Activated CD8-positive, alpha-beta T cell treated with anti-CD3 and anti-CD28 coated beads for 36 hours (primary cell): ENCODE results near the gene EIF2B4. TPM values are rescaled to one million over a fixed set of nuclear protein-coding genes. Genes with fewer than 3 reads are reported as not detected.

Experiments
- ATAC-seq: fragments of 200-7000 bp; cut with Tn5 transposase; one replicate; pipeline ENCODE4 v1.10.0; 2021; ENCODE audit warnings: mild to moderate bottlenecking, moderate library complexity
- CTCF ChIA-PET: fragments of 350-600 bp; sonication (Branson Sonifier 250); formaldehyde crosslinking; loops from one replicate; lab custom pipeline; 2021; ENCODE audit warnings: antibody characterized with exemption; lab: Charles Lee
- POLR2A ChIA-PET: fragments of 350-600 bp; sonication (Branson Sonifier 250); formaldehyde crosslinking; loops from one replicate; lab custom pipeline; 2021; ENCODE audit warnings: antibody characterized with exemption; lab: Charles Lee
- DNase-seq: peaks from one replicate; pipeline ENCODE4 v3.0.0-alpha.2; 2020
- H3K27ac Mint-ChIP-seq: one replicate; pipeline ENCODE4 v1.8.0; 2021; ENCODE audit warnings: mild to moderate bottlenecking, mixed read lengths
- H3K27me3 Mint-ChIP-seq: one replicate; pipeline ENCODE4 v1.8.0; 2021; ENCODE audit warnings: mixed read lengths
- H3K36me3 Mint-ChIP-seq: one replicate; pipeline ENCODE4 v1.8.0; 2021; ENCODE audit warnings: low read depth, mixed read lengths
- H3K4me1 Mint-ChIP-seq: one replicate; pipeline ENCODE4 v1.8.0; 2021; ENCODE audit warnings: low read depth, mixed read lengths
- H3K4me3 Mint-ChIP-seq: one replicate; pipeline ENCODE4 v1.8.0; 2021; ENCODE audit warnings: mild to moderate bottlenecking, moderate library complexity, mixed read lengths
- H3K9me3 Mint-ChIP-seq: one replicate; pipeline ENCODE4 v1.8.0; 2021; ENCODE audit warnings: mixed read lengths
- intact Hi-C: fragments of 100-400 bp; cut with micrococcal nuclease; formaldehyde crosslinking; loops from one replicate; pipeline ENCODE4 v1.10.0; 2022
- total RNA-seq, 2 experiments: library from RNA; stranded (reverse); gene quantifications; one replicate each; pipeline ENCODE4 v1.2.3, GENCODE V29; 2021
- TF ChIP-seq, protein P1 (sequence below): fragments of 200-600 bp; IDR thresholded peaks from one replicate; pipeline ENCODE4 v1.8.0; 2022; ENCODE audit warnings: antibody characterized with exemption, mild to moderate bottlenecking

EIF2B4 gene
- total RNA-seq, 2 experiments from 2014 or later, result 29.2 to 30.4 TPM

DNA sequence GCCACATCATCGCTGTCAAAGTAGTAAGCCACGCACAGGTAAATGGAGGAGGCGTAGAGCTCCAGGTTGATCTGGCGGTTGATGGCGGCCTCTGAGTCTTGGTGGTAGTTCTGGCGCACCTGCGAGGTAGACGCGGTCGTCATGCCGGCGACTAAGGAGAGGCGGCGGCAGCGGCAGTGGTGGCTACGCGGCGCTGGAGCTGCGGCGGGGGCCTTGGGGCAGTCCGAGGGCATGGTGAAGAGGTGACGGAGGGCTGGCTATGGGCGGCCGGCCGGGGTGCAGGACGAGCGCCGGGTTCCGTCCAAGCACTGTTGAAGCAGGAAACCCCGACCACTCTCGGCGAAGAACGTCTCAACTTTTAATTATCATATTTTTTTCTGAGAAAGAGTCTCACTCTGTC, 23.1 kb upstream of the EIF2B4 start:
- TF ChIP-seq, protein P1, sequence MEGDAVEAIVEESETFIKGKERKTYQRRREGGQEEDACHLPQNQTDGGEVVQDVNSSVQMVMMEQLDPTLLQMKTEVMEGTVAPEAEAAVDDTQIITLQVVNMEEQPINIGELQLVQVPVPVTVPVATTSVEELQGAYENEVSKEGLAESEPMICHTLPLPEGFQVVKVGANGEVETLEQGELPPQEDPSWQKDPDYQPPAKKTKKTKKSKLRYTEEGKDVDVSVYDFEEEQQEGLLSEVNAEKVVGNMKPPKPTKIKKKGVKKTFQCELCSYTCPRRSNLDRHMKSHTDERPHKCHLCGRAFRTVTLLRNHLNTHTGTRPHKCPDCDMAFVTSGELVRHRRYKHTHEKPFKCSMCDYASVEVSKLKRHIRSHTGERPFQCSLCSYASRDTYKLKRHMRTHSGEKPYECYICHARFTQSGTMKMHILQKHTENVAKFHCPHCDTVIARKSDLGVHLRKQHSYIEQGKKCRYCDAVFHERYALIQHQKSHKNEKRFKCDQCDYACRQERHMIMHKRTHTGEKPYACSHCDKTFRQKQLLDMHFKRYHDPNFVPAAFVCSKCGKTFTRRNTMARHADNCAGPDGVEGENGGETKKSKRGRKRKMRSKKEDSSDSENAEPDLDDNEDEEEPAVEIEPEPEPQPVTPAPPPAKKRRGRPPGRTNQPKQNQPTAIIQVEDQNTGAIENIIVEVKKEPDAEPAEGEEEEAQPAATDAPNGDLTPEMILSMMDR, result no peak
- ChIA-PET POLR2A (interaction anchor here (0.9 to 1.8 kb wide), 2 partner anchors 9 to 13 kb away, joined by 3 to 6 read pairs; partner anchors contain the start of gene ZNF513), CTCF (no interaction called here)
- Mint-ChIP-seq H3K9me3 (no peaks in the 10 kb centered on the region), H3K27me3 (no peaks in the 10 kb centered on the region), H3K36me3 (peaks cover 34% of the 10 kb centered on the region), H3K4me3 (no peak overlapping the region), H3K4me1 (peaks cover 33% of the 10 kb centered on the region), H3K27ac (no peak overlapping the region)
- intact Hi-C loops, result no loop called here
- ATAC-seq, result no peak
- DNase-seq, result no peak

DNA sequence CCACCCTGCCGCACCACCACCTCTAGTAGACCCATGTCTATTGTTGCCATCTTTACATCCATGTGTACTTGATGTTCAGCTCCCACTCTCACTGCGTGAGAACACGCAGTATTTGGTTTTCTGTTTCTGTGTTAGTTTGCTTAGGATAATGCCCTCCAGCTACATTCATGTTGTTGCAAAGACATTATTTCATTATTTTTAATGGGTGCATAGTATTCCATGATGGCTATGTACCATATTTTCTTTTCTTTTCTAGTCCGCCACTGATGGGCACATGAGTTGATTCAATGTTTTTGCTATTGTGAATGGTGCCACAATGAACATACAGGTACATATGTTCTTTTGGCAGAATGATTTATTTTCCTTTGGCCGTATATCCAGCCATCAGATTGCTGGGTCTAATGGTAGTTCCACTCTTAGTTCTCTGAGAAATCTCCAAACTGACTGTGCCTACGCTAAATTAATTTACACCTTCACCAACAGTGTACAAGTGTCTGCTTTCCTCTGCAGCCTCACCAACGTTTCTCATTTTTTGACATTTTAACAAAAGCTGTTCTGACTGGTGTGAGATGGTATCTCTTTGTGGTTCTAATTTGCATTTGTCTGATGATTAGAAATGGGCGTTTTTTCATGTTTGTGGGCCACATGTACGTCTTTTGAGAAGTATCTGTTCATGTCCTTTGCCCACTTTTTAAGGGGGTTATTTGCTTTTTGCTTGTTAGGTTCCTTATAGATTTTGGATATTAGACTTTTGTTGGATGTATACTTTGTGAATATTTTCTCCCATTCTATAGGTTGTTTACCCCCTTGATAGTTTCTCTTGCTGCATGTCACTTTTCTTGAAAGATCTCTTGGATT, 20.9 kb upstream of the EIF2B4 start:
- POLR2A ChIA-PET, result interaction anchor here (1.2 kb wide), 1 partner anchor 13 kb away, joined by 3 read pairs; no protein-coding TSS in a partner anchor
- intact Hi-C loops, result no loop called here
- ATAC-seq (peak; percentile 42), DNase-seq (no peak)
- Mint-ChIP-seq H3K4me3 (no peak overlapping the region), H3K4me1 (peaks cover 21% of the 10 kb centered on the region), H3K9me3 (no peaks in the 10 kb centered on the region), H3K36me3 (peaks cover 29% of the 10 kb centered on the region), H3K27me3 (no peaks in the 10 kb centered on the region), H3K27ac (peak overlapping the region; percentile 69)
- TF ChIP-seq, protein P1, result no peak
- CTCF ChIA-PET, result no interaction called here

DNA sequence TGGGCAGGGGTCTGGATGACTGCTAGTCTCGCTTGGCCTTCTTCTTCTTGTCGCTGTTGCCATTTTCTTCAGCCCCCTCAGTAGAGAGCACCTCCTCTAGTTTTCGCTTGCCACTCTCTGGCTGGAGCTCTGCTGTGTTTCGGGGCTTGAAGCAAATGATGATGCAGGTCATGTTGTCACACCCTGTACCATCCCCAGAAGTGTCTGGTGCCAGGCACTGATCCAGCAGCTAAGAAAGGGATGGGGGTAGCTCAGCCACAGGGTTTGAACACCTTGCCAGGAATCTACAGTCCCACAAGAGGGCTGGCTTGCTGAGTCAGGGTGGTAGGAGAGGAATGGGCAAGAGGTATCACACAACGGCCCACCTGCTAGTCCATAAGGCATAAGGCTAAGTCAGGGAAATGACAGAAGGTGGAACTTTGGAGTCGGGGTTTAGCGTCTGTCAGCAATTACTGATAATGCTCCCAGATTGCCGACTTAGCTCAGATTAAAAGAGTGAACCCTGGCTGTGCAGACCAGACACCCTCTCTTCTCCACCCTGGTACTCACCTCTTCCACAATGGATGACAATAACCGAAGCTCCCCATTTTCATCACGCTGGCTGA, 11.5 kb upstream of the EIF2B4 start:
- intact Hi-C loops, result no loop called here
- Mint-ChIP-seq H3K27me3 (no peaks in the 10 kb centered on the region), H3K4me3 (peak overlapping the region; percentile 81), H3K9me3 (no peaks in the 10 kb centered on the region), H3K4me1 (peaks cover 24% of the 10 kb centered on the region), H3K36me3 (peaks cover 68% of the 10 kb centered on the region), H3K27ac (peak overlapping the region; percentile 97)
- no peak for ATAC-seq
- CTCF ChIA-PET, result interaction anchor here (1.0 to 1.7 kb wide), 2 partner anchors 49 to 80 kb away, joined by 4 to 6 read pairs; no protein-coding TSS in a partner anchor
- POLR2A ChIA-PET, result interaction anchor here (0.8 to 4.8 kb wide), 5 partner anchors 12 to 49 kb away, joined by 3 to 59 read pairs (median 29); partner anchors contain the start of genes EIF2B4, GTF3C2, NRBP1 and PPM1G
- DNase-seq, result no peak
- TF ChIP-seq, protein P1, result no peak

DNA sequence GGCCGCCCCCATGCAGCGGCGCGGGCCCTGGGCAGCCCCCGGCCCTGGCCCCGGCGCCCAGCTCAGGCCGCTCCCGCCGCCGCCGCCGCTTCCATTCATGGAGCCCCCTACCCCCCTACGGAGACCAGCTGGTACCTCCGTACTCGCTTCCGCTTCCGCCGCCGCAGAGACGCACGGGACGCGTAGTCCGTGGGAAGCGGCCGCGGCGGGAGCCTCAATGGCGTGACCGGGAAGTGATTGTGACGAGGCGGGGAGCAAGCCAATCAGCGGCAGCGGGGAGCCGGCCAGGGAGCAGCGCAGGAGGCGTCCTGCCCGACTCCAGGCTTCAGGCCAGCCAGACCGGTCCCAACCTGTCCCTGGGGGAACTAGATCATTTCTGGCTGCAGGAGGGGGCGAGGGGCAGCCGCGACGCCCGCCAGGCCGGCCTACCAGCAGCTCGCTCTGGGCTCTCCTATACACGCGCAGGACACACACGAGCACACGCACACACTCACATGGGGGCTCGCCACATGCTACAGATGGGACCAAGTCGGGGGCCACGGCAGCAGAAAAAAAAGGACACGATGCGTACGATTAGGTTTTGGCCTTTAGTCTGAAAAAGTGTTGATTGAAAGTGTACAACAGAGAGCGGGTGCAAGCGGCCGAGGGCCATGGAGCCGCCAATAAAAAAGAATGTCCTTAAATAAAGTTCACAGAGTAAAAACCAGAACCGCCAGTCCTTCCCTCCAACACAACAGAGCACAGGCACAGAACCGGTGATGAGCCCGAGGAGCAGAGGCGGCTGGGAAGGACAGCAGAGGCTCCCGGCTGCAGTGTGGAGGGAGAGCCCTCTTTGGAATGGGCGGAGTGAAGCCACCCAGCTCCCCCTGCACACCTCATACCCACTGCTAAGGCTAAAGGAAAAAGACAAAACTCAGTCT, 10.7 kb upstream of the EIF2B4 start, which contains the start of gene ZNF513:
TSS of gene ZNF513 (minus strand) at position 109 of the 920 bp plus-strand sequence. CDS start 208 bp downstream, outside the sequence.
- Mint-ChIP-seq H3K9me3 (no peaks in the 10 kb centered on the region), H3K4me3 (peak within 1 kb of the TSS; percentile 81), H3K27me3 (no peaks in the 10 kb centered on the region), H3K36me3 (peaks cover 72% of the 10 kb centered on the region), H3K4me1 (peaks cover 24% of the 10 kb centered on the region), H3K27ac (peak within 1 kb of the TSS; percentile 97)
- intact Hi-C loops, result no loop called here
- ChIA-PET CTCF (interaction anchor here (1.0 to 1.8 kb wide), 6 partner anchors 10 to 302 kb away, joined by 4 to 10 read pairs (median 6); partner anchors contain the start of genes NRBP1 and SNX17), POLR2A (interaction anchor here (0.5 to 4.8 kb wide), 14 partner anchors 11 to 307 kb away, joined by 3 to 59 read pairs (median 5); partner anchors contain the start of genes EIF2B4, GTF3C2, MPV17 and NRBP1)
- peak; percentile 92 for DNase-seq
- peak; percentile 90 for ATAC-seq
- TF ChIP-seq, protein P1, result no peak
